ENCODE results near the gene NF1.

DNA sequence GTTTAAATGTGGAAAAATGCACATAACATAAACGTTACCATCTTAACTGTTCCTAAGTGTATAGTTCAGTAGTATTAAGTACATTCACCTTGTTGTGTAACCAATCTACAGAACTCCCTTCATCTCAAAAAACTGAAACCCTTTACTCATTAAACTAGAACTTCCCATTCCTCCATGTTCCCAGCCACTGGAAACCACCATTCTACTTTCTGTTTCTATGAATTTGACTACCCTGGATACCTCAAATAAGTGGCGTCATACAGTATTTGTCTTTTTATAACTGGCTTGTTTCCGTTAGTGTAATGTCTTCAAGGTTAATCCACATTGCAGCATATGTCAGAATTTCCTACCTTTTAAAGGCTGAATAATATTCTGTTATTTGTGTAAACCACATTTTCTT lies 38.2 kb downstream of the NF1 start:
- no peak for TF ChIP-seq SP1 (CRISPR knock-in tag; conservative IDR thresholded peaks at IDR 0.05)
- TF ChIP-seq, protein P1, sequence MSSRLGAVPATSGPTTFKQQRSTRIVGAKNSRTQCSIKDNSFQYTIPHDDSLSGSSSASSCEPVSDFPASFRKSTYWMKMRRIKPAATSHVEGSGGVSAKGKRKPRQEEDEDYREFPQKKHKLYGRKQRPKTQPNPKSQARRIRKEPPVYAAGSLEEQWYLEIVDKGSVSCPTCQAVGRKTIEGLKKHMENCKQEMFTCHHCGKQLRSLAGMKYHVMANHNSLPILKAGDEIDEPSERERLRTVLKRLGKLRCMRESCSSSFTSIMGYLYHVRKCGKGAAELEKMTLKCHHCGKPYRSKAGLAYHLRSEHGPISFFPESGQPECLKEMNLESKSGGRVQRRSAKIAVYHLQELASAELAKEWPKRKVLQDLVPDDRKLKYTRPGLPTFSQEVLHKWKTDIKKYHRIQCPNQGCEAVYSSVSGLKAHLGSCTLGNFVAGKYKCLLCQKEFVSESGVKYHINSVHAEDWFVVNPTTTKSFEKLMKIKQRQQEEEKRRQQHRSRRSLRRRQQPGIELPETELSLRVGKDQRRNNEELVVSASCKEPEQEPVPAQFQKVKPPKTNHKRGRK (CRISPR knock-in tag; IDR thresholded peaks at IDR 0.05; ENCODE audit: borderline replicate concordance) = no peak
- TF ChIP-seq, protein P2, sequence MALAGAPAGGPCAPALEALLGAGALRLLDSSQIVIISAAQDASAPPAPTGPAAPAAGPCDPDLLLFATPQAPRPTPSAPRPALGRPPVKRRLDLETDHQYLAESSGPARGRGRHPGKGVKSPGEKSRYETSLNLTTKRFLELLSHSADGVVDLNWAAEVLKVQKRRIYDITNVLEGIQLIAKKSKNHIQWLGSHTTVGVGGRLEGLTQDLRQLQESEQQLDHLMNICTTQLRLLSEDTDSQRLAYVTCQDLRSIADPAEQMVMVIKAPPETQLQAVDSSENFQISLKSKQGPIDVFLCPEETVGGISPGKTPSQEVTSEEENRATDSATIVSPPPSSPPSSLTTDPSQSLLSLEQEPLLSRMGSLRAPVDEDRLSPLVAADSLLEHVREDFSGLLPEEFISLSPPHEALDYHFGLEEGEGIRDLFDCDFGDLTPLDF (CRISPR knock-in tag; IDR thresholded peaks at IDR 0.05) = no peak
- no peak for TF ChIP-seq ZNF232 (CRISPR knock-in tag; IDR thresholded peaks at IDR 0.05)
- no peak for TF ChIP-seq GRHL2 (CRISPR knock-in tag; IDR thresholded peaks at IDR 0.05; ENCODE audit: insufficient replicate concordance, severe bottlenecking)
- TF ChIP-seq, protein P3, sequence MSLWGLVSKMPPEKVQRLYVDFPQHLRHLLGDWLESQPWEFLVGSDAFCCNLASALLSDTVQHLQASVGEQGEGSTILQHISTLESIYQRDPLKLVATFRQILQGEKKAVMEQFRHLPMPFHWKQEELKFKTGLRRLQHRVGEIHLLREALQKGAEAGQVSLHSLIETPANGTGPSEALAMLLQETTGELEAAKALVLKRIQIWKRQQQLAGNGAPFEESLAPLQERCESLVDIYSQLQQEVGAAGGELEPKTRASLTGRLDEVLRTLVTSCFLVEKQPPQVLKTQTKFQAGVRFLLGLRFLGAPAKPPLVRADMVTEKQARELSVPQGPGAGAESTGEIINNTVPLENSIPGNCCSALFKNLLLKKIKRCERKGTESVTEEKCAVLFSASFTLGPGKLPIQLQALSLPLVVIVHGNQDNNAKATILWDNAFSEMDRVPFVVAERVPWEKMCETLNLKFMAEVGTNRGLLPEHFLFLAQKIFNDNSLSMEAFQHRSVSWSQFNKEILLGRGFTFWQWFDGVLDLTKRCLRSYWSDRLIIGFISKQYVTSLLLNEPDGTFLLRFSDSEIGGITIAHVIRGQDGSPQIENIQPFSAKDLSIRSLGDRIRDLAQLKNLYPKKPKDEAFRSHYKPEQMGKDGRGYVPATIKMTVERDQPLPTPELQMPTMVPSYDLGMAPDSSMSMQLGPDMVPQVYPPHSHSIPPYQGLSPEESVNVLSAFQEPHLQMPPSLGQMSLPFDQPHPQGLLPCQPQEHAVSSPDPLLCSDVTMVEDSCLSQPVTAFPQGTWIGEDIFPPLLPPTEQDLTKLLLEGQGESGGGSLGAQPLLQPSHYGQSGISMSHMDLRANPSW (CRISPR knock-in tag; conservative IDR thresholded peaks at IDR 0.05; ENCODE audit: low read depth) = no peak
- TF ChIP-seq, protein P4, sequence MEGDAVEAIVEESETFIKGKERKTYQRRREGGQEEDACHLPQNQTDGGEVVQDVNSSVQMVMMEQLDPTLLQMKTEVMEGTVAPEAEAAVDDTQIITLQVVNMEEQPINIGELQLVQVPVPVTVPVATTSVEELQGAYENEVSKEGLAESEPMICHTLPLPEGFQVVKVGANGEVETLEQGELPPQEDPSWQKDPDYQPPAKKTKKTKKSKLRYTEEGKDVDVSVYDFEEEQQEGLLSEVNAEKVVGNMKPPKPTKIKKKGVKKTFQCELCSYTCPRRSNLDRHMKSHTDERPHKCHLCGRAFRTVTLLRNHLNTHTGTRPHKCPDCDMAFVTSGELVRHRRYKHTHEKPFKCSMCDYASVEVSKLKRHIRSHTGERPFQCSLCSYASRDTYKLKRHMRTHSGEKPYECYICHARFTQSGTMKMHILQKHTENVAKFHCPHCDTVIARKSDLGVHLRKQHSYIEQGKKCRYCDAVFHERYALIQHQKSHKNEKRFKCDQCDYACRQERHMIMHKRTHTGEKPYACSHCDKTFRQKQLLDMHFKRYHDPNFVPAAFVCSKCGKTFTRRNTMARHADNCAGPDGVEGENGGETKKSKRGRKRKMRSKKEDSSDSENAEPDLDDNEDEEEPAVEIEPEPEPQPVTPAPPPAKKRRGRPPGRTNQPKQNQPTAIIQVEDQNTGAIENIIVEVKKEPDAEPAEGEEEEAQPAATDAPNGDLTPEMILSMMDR (IDR thresholded peaks at IDR 0.05) = no peak
- TF ChIP-seq, protein P5, sequence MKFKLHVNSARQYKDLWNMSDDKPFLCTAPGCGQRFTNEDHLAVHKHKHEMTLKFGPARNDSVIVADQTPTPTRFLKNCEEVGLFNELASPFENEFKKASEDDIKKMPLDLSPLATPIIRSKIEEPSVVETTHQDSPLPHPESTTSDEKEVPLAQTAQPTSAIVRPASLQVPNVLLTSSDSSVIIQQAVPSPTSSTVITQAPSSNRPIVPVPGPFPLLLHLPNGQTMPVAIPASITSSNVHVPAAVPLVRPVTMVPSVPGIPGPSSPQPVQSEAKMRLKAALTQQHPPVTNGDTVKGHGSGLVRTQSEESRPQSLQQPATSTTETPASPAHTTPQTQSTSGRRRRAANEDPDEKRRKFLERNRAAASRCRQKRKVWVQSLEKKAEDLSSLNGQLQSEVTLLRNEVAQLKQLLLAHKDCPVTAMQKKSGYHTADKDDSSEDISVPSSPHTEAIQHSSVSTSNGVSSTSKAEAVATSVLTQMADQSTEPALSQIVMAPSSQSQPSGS (CRISPR knock-in tag; IDR thresholded peaks at IDR 0.05; ENCODE audit: borderline replicate concordance, low read depth) = no peak
- no peak for TF ChIP-seq CBFB (CRISPR knock-in tag; IDR thresholded peaks at IDR 0.05; ENCODE audit: low read depth)
